NOMO-1 (cell line): ENCODE measurements around the gene KIAA1191.

Experiments
- DNase-seq, 2 experiments: peaks; one replicate each; lab custom pipeline; 2025; ENCODE audit not compliant: unreplicated experiment in 2 of 2; lab: John Stamatoyannopoulos, UW

The KIAA1191 gene

GRCh38 chr5:176366232-176366894 is 4.8 kb upstream of the KIAA1191 start:
- no peak for DNase-seq

GRCh38 chr5:176365351-176366231 is 4.0 kb upstream of the KIAA1191 start, which contains the start of gene ARL10:
ARL10 (plus strand) TSS chr5:176365487; CDS start chr5:176365564, 77 bp downstream.
- DNase-seq, result no peak

- DNase-seq, result no peak
Measured at GRCh38 chr5:176364765-176365350, 3.3 kb upstream of the KIAA1191 start.

- peak in 1 of 2 experiments; percentile 44 for DNase-seq
Measured at GRCh38 chr5:176362233-176362490, 598 bp upstream of the KIAA1191 start.

- no peak for DNase-seq
Measured at GRCh38 chr5:176360894-176361436, 599 bp downstream of the KIAA1191 start.

GRCh38 chr5:176359658-176360057 is 1.9 kb downstream of the KIAA1191 start:
- no peak for DNase-seq

GRCh38 chr5:176356179-176356566 is 5.4 kb downstream of the KIAA1191 start:
- DNase-seq, result no peak

GRCh38 chr5:176355400-176356178 is 6.0 kb downstream of the KIAA1191 start:
- no peak for DNase-seq

- DNase-seq, result no peak
Measured at GRCh38 chr5:176353533-176353932, 8.0 kb downstream of the KIAA1191 start.

- DNase-seq, result no peak
Measured at GRCh38 chr5:176352116-176352878, 9.3 kb downstream of the KIAA1191 start.

GRCh38 chr5:176350416-176350815 is 11.1 kb downstream of the KIAA1191 start:
- no peak for DNase-seq

GRCh38 chr5:176342766-176343458 is 18.7 kb downstream of the KIAA1191 start:
- no peak for DNase-seq

- DNase-seq, result no peak
Measured at GRCh38 chr5:176342158-176342483, 19.4 kb downstream of the KIAA1191 start.

GRCh38 chr5:176341325-176342157 is 20.0 kb downstream of the KIAA1191 start:
- DNase-seq, result no peak

GRCh38 chr5:176339304-176339703 is 22.3 kb downstream of the KIAA1191 start:
- no peak for DNase-seq

- DNase-seq, result no peak
Measured at GRCh38 chr5:176337913-176338312, 23.7 kb downstream of the KIAA1191 start.

- DNase-seq, result no peak
Measured at GRCh38 chr5:176334031-176334770, 27.4 kb downstream of the KIAA1191 start.

- DNase-seq, result no peak
Measured at GRCh38 chr5:176320577-176320976, 41.0 kb downstream of the KIAA1191 start.
